ENCODE results near the gene CDK16. TPM values are rescaled to one million over a fixed set of nuclear protein-coding genes. Genes with fewer than 3 reads are reported as not detected.

CDK16 gene
- total RNA-seq, 4 donors from 2014 or later = 105 to 181 (median 151) TPM

DNA sequence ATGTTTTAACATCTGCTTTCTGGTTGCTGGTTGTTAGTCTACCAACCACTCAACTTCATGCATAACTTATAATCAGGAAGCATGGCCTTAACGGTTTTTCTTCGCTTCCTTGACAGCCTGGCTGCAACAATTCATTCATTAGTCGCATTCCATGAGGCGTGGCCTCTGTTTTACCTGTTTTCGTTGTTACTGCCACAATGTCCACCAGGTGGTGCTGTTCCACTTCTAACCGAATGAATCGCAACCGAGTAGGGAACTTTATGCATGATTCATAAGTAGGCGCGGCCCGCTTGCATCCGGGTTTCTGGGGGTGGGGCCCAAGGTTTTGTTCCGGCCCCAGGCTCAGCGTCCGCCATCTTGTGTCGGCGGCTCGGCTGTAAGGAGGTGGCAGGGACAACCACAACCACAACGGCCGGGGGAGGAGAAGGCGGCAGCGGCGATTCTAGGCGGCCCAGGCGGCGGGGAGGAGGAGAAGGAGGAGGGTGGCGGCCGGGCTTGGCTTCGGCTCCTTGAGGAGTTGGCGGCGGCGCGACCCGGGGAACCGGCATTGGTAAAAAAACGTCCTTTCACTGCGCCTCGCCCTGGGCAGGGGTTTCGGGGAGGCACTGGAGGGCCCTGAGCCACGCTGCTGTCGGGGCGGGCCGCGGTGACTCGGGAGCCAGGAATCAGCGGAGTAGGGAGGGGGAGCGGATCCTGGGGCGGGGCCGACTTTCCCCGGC is 24.8 kb upstream of the CDK16 start, which contains the start of gene UBA1:
Gene UBA1 (plus strand): TSS at position 355 of the 719 bp plus-strand sequence. CDS start 4,974 bp downstream, outside the sequence.
- TF ChIP-seq POLR2A (IDR thresholded peaks at IDR 0.05) (peak; percentile 82), POLR2AphosphoS5 (IDR thresholded peaks at IDR 0.05) (peak; percentile 45 to 88 (median 80)), EP300 (IDR thresholded peaks at IDR 0.05; ENCODE audit: low read depth) (no peak)
- TF ChIP-seq, protein P1, sequence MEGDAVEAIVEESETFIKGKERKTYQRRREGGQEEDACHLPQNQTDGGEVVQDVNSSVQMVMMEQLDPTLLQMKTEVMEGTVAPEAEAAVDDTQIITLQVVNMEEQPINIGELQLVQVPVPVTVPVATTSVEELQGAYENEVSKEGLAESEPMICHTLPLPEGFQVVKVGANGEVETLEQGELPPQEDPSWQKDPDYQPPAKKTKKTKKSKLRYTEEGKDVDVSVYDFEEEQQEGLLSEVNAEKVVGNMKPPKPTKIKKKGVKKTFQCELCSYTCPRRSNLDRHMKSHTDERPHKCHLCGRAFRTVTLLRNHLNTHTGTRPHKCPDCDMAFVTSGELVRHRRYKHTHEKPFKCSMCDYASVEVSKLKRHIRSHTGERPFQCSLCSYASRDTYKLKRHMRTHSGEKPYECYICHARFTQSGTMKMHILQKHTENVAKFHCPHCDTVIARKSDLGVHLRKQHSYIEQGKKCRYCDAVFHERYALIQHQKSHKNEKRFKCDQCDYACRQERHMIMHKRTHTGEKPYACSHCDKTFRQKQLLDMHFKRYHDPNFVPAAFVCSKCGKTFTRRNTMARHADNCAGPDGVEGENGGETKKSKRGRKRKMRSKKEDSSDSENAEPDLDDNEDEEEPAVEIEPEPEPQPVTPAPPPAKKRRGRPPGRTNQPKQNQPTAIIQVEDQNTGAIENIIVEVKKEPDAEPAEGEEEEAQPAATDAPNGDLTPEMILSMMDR (IDR thresholded peaks at IDR 0.05) = peak; percentile 49 to 91 (median 86)
- in situ Hi-C loops (cut with MboI; ENCODE audit: low pct_ligation_motif_present in 1 of 4, low pct_unique_long_range_greater_than_20kb in 1 of 4, low sequenced_read_pairs in 3 of 4) (loop anchor here (10.0 to 25.0 kb wide), 4 partner anchors 191 to 331 kb away; no protein-coding TSS in a partner anchor), intact Hi-C loops (cut with DNase I; ENCODE audit: low total_unique reads) (loop anchor here (2.0 kb wide), 1 partner anchor 191 kb away; no protein-coding TSS in a partner anchor)
- H3K36me3 ChIP-seq = no peaks in the 10 kb centered on the region
- peak within 1 kb of the TSS; percentile 80 to 90 (median 84) for H3K4me3 ChIP-seq
- H3K4me1 ChIP-seq = peaks cover 26 to 59% (median 34%) of the 10 kb centered on the region in 4 donors
- H3K27me3 ChIP-seq = no peaks in the 10 kb centered on the region
- peak within 1 kb of the TSS; percentile 93 to 99 (median 96) for H3K27ac ChIP-seq
- no peaks in the 10 kb centered on the region for H3K9me3 ChIP-seq
- peak; percentile 98 for DNase-seq
- WGBS, 2 donors (ENCODE audit: low coverage in 1 of 2) = 0% methylated on average over 3 to 37 of the region's 50 CpGs

DNA sequence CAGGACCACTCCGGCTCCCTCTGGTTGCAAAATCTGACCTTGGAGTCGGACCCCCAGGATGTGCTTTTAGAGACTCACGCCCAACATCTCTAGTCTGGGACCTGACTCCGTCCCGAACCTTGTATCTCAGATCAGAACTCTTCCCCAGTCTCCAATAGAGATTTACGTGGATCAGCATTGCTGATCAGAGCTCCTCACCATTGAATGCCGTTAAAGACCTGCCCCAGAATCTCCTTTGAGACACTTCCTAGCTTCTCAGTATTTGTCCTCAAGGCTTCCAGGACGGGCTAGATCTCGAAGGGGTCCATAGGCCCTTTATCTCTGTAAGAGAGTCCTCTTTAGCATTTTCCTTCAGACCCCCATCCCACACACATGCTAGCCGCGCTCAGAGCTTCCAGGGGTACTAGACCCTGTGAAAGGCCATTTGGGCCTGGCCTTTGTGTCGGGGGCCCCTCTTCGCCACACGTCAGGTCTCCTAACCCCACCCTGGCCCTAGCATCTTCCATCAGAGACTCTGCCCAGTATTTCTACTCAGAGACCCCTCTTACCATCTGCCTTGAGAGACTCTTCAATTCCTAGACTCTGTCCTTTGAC is 24.2 kb upstream of the CDK16 start:
- TF ChIP-seq EP300 (IDR thresholded peaks at IDR 0.05; ENCODE audit: low read depth) (no peak), POLR2AphosphoS5 (IDR thresholded peaks at IDR 0.05) (no peak), POLR2A (IDR thresholded peaks at IDR 0.05) (no peak)
- TF ChIP-seq, protein P1 (IDR thresholded peaks at IDR 0.05) = no peak
- intact Hi-C loops (cut with DNase I; ENCODE audit: low total_unique reads) = no loop called here
- peak overlapping the region; percentile 93 to 99 (median 96) for H3K27ac ChIP-seq
- H3K9me3 ChIP-seq = no peaks in the 10 kb centered on the region
- H3K4me1 ChIP-seq = peaks cover 26 to 60% (median 34%) of the 10 kb centered on the region in 4 donors
- WGBS, 2 donors (ENCODE audit: low coverage in 1 of 2) = 12% methylated on average over 13 of the region's 14 CpGs; no CpG with 5 or more reads in 1 of the 2 donors
- H3K36me3 ChIP-seq = no peaks in the 10 kb centered on the region
- H3K4me3 ChIP-seq = peak overlapping the region; percentile 80 to 90 (median 84)
- in situ Hi-C loops (cut with MboI; ENCODE audit: low pct_ligation_motif_present in 1 of 4, low pct_unique_long_range_greater_than_20kb in 1 of 4, low sequenced_read_pairs in 3 of 4) = loop anchor here (10.0 to 25.0 kb wide), 4 partner anchors 191 to 331 kb away; no protein-coding TSS in a partner anchor
- no peak for DNase-seq
- no peaks in the 10 kb centered on the region for H3K27me3 ChIP-seq

DNA sequence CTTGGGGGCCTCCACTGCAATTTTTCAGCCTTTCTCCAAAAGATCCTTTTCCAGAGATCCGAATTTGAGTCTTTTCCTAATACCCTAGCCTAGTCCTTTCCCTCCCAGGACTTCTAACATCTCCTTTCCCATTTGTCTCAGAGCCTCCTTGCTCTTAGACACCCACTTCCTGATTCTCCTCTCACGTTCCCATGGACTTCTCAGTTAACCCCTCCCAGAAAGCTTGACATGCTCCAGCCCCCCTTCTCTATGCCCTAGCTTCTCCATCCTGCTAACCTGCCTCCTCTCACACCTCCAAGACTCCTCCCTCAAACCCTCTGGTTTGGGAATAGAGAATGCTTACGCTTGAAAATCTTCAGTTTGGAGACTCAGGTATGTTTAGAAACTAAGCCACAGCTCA is 22.4 kb upstream of the CDK16 start:
- H3K9me3 ChIP-seq = no peaks in the 10 kb centered on the region
- no peak for DNase-seq
- in situ Hi-C loops (cut with MboI; ENCODE audit: low pct_ligation_motif_present in 1 of 4, low pct_unique_long_range_greater_than_20kb in 1 of 4, low sequenced_read_pairs in 3 of 4) = loop anchor here (10.0 to 25.0 kb wide), 4 partner anchors 189 to 329 kb away; no protein-coding TSS in a partner anchor
- peaks cover 26 to 63% (median 34%) of the 10 kb centered on the region in 4 donors for H3K4me1 ChIP-seq
- no peaks in the 10 kb centered on the region for H3K27me3 ChIP-seq
- TF ChIP-seq, protein P1 (IDR thresholded peaks at IDR 0.05) = no peak
- no peak overlapping the region for H3K4me3 ChIP-seq
- 62% methylated on average over 3 of the region's 3 CpGs; no CpG with 5 or more reads in 1 of the 2 donors for WGBS, 2 donors (ENCODE audit: low coverage in 1 of 2)
- H3K27ac ChIP-seq = peak overlapping the region in 2 of 4 donors; percentile 16 to 28
- peaks cover 1 to 5% (median 3%) of the 10 kb centered on the region in 4 donors for H3K36me3 ChIP-seq
- intact Hi-C loops (cut with DNase I; ENCODE audit: low total_unique reads) = no loop called here

DNA sequence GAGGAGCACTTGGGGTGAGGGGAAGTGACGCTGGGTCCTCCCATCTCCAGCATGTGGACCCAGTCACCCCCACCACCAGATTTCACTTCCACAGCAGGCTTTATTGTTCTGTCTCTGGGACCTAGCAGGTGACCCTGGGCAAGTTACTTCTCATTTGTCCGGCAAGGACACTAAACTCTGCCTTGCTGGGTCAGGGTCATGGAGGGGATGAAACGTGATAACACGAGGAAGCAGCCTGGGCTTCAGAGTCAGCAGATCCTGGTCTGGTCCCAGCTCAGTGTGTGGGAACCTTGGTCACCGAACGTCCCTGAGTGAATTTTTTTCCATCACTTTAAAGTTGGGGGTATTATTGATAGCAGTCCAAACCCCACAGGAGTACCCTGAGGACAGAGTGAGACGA is 21.0 kb upstream of the CDK16 start:
- TF ChIP-seq POLR2AphosphoS5 (IDR thresholded peaks at IDR 0.05) = no peak
- TF ChIP-seq, protein P1 (IDR thresholded peaks at IDR 0.05) = no peak
- no peak for TF ChIP-seq EP300 (IDR thresholded peaks at IDR 0.05; ENCODE audit: low read depth)
- no peak for TF ChIP-seq POLR2A (IDR thresholded peaks at IDR 0.05)
- H3K4me1 ChIP-seq = peaks cover 26 to 57% (median 34%) of the 10 kb centered on the region in 4 donors
- intact Hi-C loops (cut with DNase I; ENCODE audit: low total_unique reads) (no loop called here), in situ Hi-C loops (cut with MboI; ENCODE audit: low pct_ligation_motif_present in 1 of 4, low pct_unique_long_range_greater_than_20kb in 1 of 4, low sequenced_read_pairs in 3 of 4) (loop anchor here (10.0 to 25.0 kb wide), 4 partner anchors 187 to 327 kb away; no protein-coding TSS in a partner anchor)
- H3K27me3 ChIP-seq = no peaks in the 10 kb centered on the region
- H3K4me3 ChIP-seq = no peak overlapping the region
- WGBS, 2 donors (ENCODE audit: low coverage in 1 of 2) = 76% methylated on average over 7 of the region's 7 CpGs; no CpG with 5 or more reads in 1 of the 2 donors
- DNase-seq = no peak
- H3K9me3 ChIP-seq = no peaks in the 10 kb centered on the region
- peaks cover 1 to 16% (median 3%) of the 10 kb centered on the region in 4 donors for H3K36me3 ChIP-seq
- H3K27ac ChIP-seq = no peak overlapping the region

All from transverse colon (tissue), 4 donors.